BE2C (cell line): ENCODE measurements around the gene STING1.

Experiments used
- DNase-seq: peaks from one replicate; pipeline ENCODE4 v3.0.0-alpha.2; 2020
- H3K27me3 ChIP-seq: fragments of 250-450 bp; sonication (Bioruptor Pico); 2 replicates; pipeline ENCODE4 v1.5.1; 2020; ENCODE audit warnings: mild to moderate bottlenecking
- H3K36me3 ChIP-seq: fragments of 250-450 bp; sonication (Bioruptor Pico); 2 replicates; pipeline ENCODE4 v1.5.1; 2020; ENCODE audit warnings: mild to moderate bottlenecking
- H3K4me1 ChIP-seq: fragments of 250-450 bp; sonication (Bioruptor Pico); 2 replicates; pipeline ENCODE4 v1.5.1; 2020
- H3K4me3 ChIP-seq: 2 replicates; pipeline ENCODE4 v1.5.1; 2011; ENCODE audit warnings: low read depth, low read length
- H3K9me3 ChIP-seq: fragments of 250-450 bp; sonication (Bioruptor Pico); 2 replicates; pipeline ENCODE4 v1.5.1; 2020
- TF ChIP-seq, protein P1 (sequence below): IDR thresholded peaks from 2 replicates; pipeline ENCODE4 v1.5.1; 2012; ENCODE audit warnings: mild to moderate bottlenecking, low read depth, low read length

STING1 gene

GRCh38 chr5:139524940-139525585 lies 42.5 kb upstream of the STING1 start:
- no peak overlapping the region for H3K4me3 ChIP-seq
- H3K9me3 ChIP-seq: no peaks in the 10 kb centered on the region
- no peaks in the 10 kb centered on the region for H3K36me3 ChIP-seq
- peaks cover 2% of the 10 kb centered on the region; the same call in 1 of the 2 replicates for H3K4me1 ChIP-seq
- no peaks in the 10 kb centered on the region for H3K27me3 ChIP-seq
- no peak for DNase-seq
- TF ChIP-seq, protein P1, sequence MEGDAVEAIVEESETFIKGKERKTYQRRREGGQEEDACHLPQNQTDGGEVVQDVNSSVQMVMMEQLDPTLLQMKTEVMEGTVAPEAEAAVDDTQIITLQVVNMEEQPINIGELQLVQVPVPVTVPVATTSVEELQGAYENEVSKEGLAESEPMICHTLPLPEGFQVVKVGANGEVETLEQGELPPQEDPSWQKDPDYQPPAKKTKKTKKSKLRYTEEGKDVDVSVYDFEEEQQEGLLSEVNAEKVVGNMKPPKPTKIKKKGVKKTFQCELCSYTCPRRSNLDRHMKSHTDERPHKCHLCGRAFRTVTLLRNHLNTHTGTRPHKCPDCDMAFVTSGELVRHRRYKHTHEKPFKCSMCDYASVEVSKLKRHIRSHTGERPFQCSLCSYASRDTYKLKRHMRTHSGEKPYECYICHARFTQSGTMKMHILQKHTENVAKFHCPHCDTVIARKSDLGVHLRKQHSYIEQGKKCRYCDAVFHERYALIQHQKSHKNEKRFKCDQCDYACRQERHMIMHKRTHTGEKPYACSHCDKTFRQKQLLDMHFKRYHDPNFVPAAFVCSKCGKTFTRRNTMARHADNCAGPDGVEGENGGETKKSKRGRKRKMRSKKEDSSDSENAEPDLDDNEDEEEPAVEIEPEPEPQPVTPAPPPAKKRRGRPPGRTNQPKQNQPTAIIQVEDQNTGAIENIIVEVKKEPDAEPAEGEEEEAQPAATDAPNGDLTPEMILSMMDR: no peak

- H3K9me3 ChIP-seq: no peaks in the 10 kb centered on the region
- TF ChIP-seq, protein P1: no peak
- H3K4me3 ChIP-seq: no peak overlapping the region
- H3K4me1 ChIP-seq: peaks cover 2% of the 10 kb centered on the region; the same call in 1 of the 2 replicates
- DNase-seq: no peak
- H3K27me3 ChIP-seq: no peaks in the 10 kb centered on the region
- H3K36me3 ChIP-seq: no peaks in the 10 kb centered on the region
Measured at GRCh38 chr5:139524446-139524845, 41.9 kb upstream of the STING1 start.

DNA sequence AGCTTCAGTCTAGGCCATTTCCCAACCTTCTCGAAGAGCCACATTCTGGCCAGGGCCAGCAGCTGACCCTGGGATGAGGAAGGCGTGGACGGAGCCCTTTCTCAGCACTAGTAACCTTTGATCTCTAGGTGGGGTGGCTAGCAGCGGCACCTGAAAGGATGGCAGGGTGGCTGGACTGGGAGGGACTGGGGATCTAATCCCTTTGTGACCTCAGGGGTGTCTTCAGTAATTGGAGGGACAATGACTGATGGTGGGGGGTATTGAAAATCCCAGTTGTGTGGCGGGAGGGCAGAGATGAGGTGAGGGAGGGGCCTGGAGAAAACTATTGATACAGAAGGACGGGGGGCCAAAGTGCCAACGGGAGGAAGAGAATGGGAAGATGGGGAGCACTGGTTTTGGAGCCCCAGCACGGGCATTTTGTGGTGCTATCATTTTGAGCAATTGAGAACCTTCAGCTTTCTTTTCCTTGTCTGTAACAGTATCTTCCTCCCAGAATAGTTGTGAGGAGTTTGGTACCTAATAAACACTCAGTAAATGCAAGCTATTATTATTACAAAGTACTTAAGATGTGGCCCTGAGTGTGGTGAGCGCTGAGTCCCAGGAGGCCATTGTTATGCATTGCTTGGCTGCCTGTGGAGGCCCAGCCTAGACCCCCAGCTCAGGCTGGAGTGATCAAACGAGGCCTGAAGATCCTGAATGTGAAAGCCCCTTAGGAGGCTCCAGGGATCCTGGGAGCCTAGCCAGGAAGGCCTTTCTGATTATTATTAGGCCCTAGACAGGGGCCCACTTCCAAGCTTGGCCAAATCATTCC lies 41.3 kb upstream of the STING1 start:
- no peaks in the 10 kb centered on the region for H3K36me3 ChIP-seq

DNA sequence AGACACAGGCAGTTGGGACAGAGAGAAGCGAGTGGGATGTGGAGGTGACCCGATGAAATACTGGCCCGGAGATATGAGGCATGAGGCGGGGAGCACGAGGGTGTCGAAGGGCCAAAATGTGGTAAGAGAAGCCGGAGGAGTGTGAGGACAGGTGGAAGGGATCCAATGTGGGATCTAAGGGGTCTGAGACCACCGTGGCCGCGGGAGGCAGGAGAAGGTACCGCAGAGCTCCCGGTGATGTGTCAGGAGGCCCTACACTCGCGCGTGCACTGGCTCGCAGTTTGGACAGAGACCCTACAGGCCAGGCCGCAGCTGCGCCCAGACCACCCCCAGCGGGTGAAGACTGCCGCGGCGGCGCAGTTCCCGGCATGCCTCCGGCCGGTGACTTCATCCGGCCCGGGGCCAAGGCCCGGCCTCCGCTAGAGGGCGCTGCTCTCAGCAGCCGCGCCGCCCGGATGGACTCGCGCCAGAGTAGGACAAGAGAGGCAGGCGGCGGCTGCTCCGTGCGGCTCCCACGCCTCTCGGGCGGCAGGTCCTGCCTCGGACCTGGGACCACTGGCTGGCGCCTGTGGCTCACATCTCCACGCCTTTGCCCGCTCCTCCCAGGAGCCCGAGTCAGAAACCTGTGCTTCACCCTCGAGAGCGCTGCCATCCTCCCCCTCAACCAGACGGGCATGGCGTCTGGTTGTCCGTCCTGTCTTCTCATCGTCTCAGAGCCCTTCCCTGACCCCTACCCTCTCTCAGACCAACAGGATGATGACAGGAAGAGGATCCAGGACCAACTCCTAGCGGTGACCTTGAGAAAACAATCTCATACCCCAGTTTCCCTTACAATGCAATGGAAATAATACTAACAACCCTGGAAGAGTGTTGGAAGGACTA lies 35.4 kb upstream of the STING1 start:
- peak overlapping the region; percentile 65 for H3K4me3 ChIP-seq
- H3K9me3 ChIP-seq: no peaks in the 10 kb centered on the region
- peak; percentile 95 for DNase-seq
- no peaks in the 10 kb centered on the region for H3K36me3 ChIP-seq
- no peaks in the 10 kb centered on the region for H3K27me3 ChIP-seq
- H3K4me1 ChIP-seq: peaks cover 8% of the 10 kb centered on the region
- TF ChIP-seq, protein P1: peak; percentile 91

More for the DNA sequence above, 41.3 kb upstream of the STING1 start:
- no peak overlapping the region for H3K4me3 ChIP-seq
- DNase-seq: no peak
- TF ChIP-seq, protein P1: no peak
- peaks cover 2% of the 10 kb centered on the region; the same call in 1 of the 2 replicates for H3K4me1 ChIP-seq
- H3K9me3 ChIP-seq: no peaks in the 10 kb centered on the region
- no peaks in the 10 kb centered on the region for H3K27me3 ChIP-seq

- Histone ChIP-seq H3K4me3 (no peak overlapping the region), H3K4me1 (peaks cover 8% of the 10 kb centered on the region), H3K9me3 (no peaks in the 10 kb centered on the region), H3K27me3 (no peaks in the 10 kb centered on the region), H3K36me3 (no peaks in the 10 kb centered on the region)
- DNase-seq: no peak
- TF ChIP-seq, protein P1: no peak
Measured at GRCh38 chr5:139514486-139514856, 31.9 kb upstream of the STING1 start.
